Measurements from ENCODE around the gene DLGAP3. TPM values are rescaled to one million over a fixed set of nuclear protein-coding genes. Genes with fewer than 3 reads are reported as not detected.

DLGAP3 gene
- total and polyA plus RNA-seq, 2 of the 13 experiments (the other 11 are each of a cell fraction or from before 2014, with no cell fraction given): 0.03 to 0.04 TPM

- Histone ChIP-seq H2AFZ (ENCODE audit: low read length) (no peak overlapping the region), H3K4me1 (ENCODE audit: insufficient read depth, low read length) (peaks cover 31% of the 10 kb centered on the region), H3K27ac (ENCODE audit: extremely low read length, insufficient read depth, low read length) (no peak overlapping the region), H3K9me3 (ENCODE audit: low read length) (no peaks in the 10 kb centered on the region), H3K27me3 (ENCODE audit: control insufficient read depth in 1 of 2, insufficient read depth in 2 of 2, low read length in 2 of 2) (no peaks in the 10 kb centered on the region; a peak in 2 of 5 replicates), H3K79me2 (ENCODE audit: insufficient read depth, low read length) (no peaks in the 10 kb centered on the region), H3K36me3 (replicated peaks in 1 of 2; ENCODE audit: control insufficient read depth in 1 of 2, insufficient read depth in 2 of 2, low read length in 2 of 2) (no peaks in the 10 kb centered on the region), H3K4me3 (replicated peaks in 1 of 3; ENCODE audit: insufficient read depth in 1 of 3, low read depth in 2 of 3, low read length in 3 of 3) (no peak overlapping the region), H3K4me2 (ENCODE audit: low read depth, low read length) (no peak overlapping the region), H3K9ac (ENCODE audit: insufficient read depth, low read depth, low read length) (no peak overlapping the region), H4K20me1 (ENCODE audit: insufficient read depth, low read length) (no peaks in the 10 kb centered on the region)
- ATAC-seq (no peak), FAIRE-seq (no peak), DNase-seq (ENCODE audit: low spot score) (no peak)
- WGBS (ENCODE audit: low lambda C conversion rate): 65% methylated on average over 3 of the region's 3 CpGs
- ChIA-PET POLR2A (no interaction called here), CTCF (ENCODE audit: low intra/inter-chr PET ratio, low total read pairs) (no interaction called here)
- no TSS peak for BruUV-seq (replicated peaks)
- in situ Hi-C loops (cut with HindIII; ENCODE audit: extremely low pct_ligation_motif_present, low pct_unique_long_range_greater_than_20kb) (no loop called here), intact Hi-C loops (cut with micrococcal nuclease; ENCODE audit: unreplicated experiment) (no loop called here)
- TF ChIP-seq GTF2F1 (IDR thresholded peaks at IDR 0.05; ENCODE audit: low read length): no peak
- TF ChIP-seq IRF9 (CRISPR knock-in tag; IDR thresholded peaks at IDR 0.05; ENCODE audit: borderline replicate concordance): no peak
- no peak for TF ChIP-seq KLF12 (CRISPR knock-in tag; IDR thresholded peaks at IDR 0.05; ENCODE audit: borderline replicate concordance)
- no peak for TF ChIP-seq WIZ (CRISPR knock-in tag; IDR thresholded peaks at IDR 0.05)
- TF ChIP-seq FOXC1 (CRISPR knock-in tag; IDR thresholded peaks at IDR 0.05; ENCODE audit: borderline replicate concordance): no peak
- no peak for TF ChIP-seq PAF1 (CRISPR knock-in tag; IDR thresholded peaks at IDR 0.05)
- no peak for TF ChIP-seq RFX3 (CRISPR knock-in tag; IDR thresholded peaks at IDR 0.05)
- no peak for TF ChIP-seq MAF1 (CRISPR knock-in tag; IDR thresholded peaks at IDR 0.05; ENCODE audit: borderline replicate concordance)
- TF ChIP-seq FOXP1 (IDR thresholded peaks at IDR 0.05): no peak
- no peak for TF ChIP-seq FOXP1 (CRISPR knock-in tag; IDR thresholded peaks at IDR 0.05)
Measured at GRCh38 chr1:34829250-34829649, 100.2 kb downstream of the DLGAP3 start.

- Histone ChIP-seq H3K4me3 (replicated peaks in 1 of 3; ENCODE audit: insufficient read depth in 1 of 3, low read depth in 2 of 3, low read length in 3 of 3) (no peak overlapping the region), H3K4me1 (ENCODE audit: insufficient read depth, low read length) (peaks cover 31% of the 10 kb centered on the region), H4K20me1 (ENCODE audit: insufficient read depth, low read length) (no peaks in the 10 kb centered on the region), H3K9ac (ENCODE audit: insufficient read depth, low read depth, low read length) (no peak overlapping the region), H3K27me3 (ENCODE audit: control insufficient read depth in 1 of 2, insufficient read depth in 2 of 2, low read length in 2 of 2) (no peaks in the 10 kb centered on the region; a peak in 2 of 5 replicates), H3K79me2 (ENCODE audit: insufficient read depth, low read length) (no peaks in the 10 kb centered on the region), H3K36me3 (replicated peaks in 1 of 2; ENCODE audit: control insufficient read depth in 1 of 2, insufficient read depth in 2 of 2, low read length in 2 of 2) (no peaks in the 10 kb centered on the region), H3K4me2 (ENCODE audit: low read depth, low read length) (no peak overlapping the region), H2AFZ (ENCODE audit: low read length) (no peak overlapping the region), H3K27ac (ENCODE audit: extremely low read length, insufficient read depth, low read length) (no peak overlapping the region), H3K9me3 (ENCODE audit: low read length) (no peaks in the 10 kb centered on the region)
- 6% methylated on average over 2 of the region's 2 CpGs for WGBS (ENCODE audit: low lambda C conversion rate)
- no peak for TF ChIP-seq ZNF772 (CRISPR knock-in tag; IDR thresholded peaks at IDR 0.05)
- no peak for TF ChIP-seq ZNF225 (CRISPR knock-in tag; IDR thresholded peaks at IDR 0.05)
- TF ChIP-seq KLF16 (CRISPR knock-in tag; IDR thresholded peaks at IDR 0.05): no peak
- TF ChIP-seq RBM39 (IDR thresholded peaks at IDR 0.05; ENCODE audit: low read depth, low read length, poor library complexity, severe bottlenecking): no peak
- no peak for TF ChIP-seq ATAD3A (CRISPR knock-in tag; IDR thresholded peaks at IDR 0.05)
- no peak for TF ChIP-seq GATAD1 (CRISPR knock-in tag; IDR thresholded peaks at IDR 0.05)
- TF ChIP-seq ZNF800 (CRISPR knock-in tag; IDR thresholded peaks at IDR 0.05): no peak
- TF ChIP-seq ZNF589 (CRISPR knock-in tag; conservative IDR thresholded peaks at IDR 0.05): no peak
- no peak for TF ChIP-seq PCBP1 (IDR thresholded peaks at IDR 0.05; ENCODE audit: borderline replicate concordance, low read depth, low read length)
- TF ChIP-seq SNRNP70 (IDR thresholded peaks at IDR 0.05; ENCODE audit: low read depth, low read length): no peak
- no TSS peak for BruUV-seq (replicated peaks)
- CTCF ChIA-PET (ENCODE audit: low intra/inter-chr PET ratio, low total read pairs): no interaction called here
- POLR2A ChIA-PET: no interaction called here
- in situ Hi-C loops (cut with HindIII; ENCODE audit: extremely low pct_ligation_motif_present, low pct_unique_long_range_greater_than_20kb): no loop called here
- DNase-seq (ENCODE audit: low spot score) (no peak), ATAC-seq (no peak), FAIRE-seq (no peak)
- intact Hi-C loops (cut with micrococcal nuclease; ENCODE audit: unreplicated experiment): no loop called here
Measured at GRCh38 chr1:34828611-34829010, 100.8 kb downstream of the DLGAP3 start.

Measured in HepG2 (cell line).